SU-DHL-6 (cell line): ENCODE measurements around the gene RPA3.

Experiments used
- H2AFZ ChIP-seq: fragments of 200-600 bp; sonication (generic); 2 replicates; pipeline ENCODE4 v1.6.1; 2014; ENCODE audit warnings: low read depth, mild to moderate bottlenecking, moderate library complexity, mixed read lengths, antibody characterized with exemption, low read length; ENCODE audit not compliant: severe bottlenecking
- H3F3A ChIP-seq: fragments of 200-600 bp; shearing (Covaris generic); 2 replicates; pipeline ENCODE4 v1.6.0; 2016; ENCODE audit warnings: antibody characterized with exemption, mild to moderate bottlenecking; ENCODE audit not compliant: insufficient read depth
- H3K27ac ChIP-seq: fragments of 200-600 bp; sonication (generic); 2 replicates; pipeline ENCODE4 v1.5.1; 2016; ENCODE audit warnings: low read depth, mild to moderate bottlenecking, low read length, moderate library complexity, mixed read lengths
- H3K27me3 ChIP-seq: fragments of 200-600 bp; sonication (generic), shearing (Covaris generic); 2 replicates; pipeline ENCODE4 v1.6.0; 2014; ENCODE audit warnings: mild to moderate bottlenecking, low read length
- H3K36me3 ChIP-seq: fragments of 200-600 bp; sonication (generic); 2 replicates; pipeline ENCODE4 v1.6.1; 2014; ENCODE audit warnings: mild to moderate bottlenecking, low read length, mixed read lengths
- H3K4me2 ChIP-seq: fragments of 300-600, 200-600 bp; shearing (Covaris generic), sonication (generic); 2 replicates; pipeline ENCODE4 v1.6.0; 2014; ENCODE audit warnings: low read length, low read depth, mild to moderate bottlenecking; ENCODE audit not compliant: poor library complexity, severe bottlenecking
- H3K4me3 ChIP-seq: fragments of 200-600 bp; sonication (generic); 2 replicates; pipeline ENCODE4 v1.5.1; 2014; ENCODE audit warnings: antibody characterized with exemption, low read length, mild to moderate bottlenecking, mixed read lengths; ENCODE audit not compliant: insufficient read depth, poor library complexity, severe bottlenecking
- H3K79me2 ChIP-seq: fragments of 200-600 bp; sonication (generic); 2 replicates; pipeline ENCODE4 v1.6.1; 2014; ENCODE audit warnings: mild to moderate bottlenecking, low read length, moderate library complexity; ENCODE audit not compliant: insufficient read depth
- H3K9ac ChIP-seq: fragments of 200-600 bp; sonication (generic); 2 replicates; pipeline ENCODE4 v1.7.0; 2014; ENCODE audit warnings: mild to moderate bottlenecking, low read length
- H3K9me2 ChIP-seq: fragments of 200-600 bp; sonication (generic); replicated peaks from 2 replicates; pipeline ENCODE4 v1.6.1; 2014; ENCODE audit warnings: low read length; ENCODE audit not compliant: insufficient read depth
- H3K9me3 ChIP-seq: fragments of 200-600 bp; sonication (generic); 2 replicates; pipeline ENCODE4 v1.6.1; 2014; ENCODE audit warnings: low read length, mixed read lengths; ENCODE audit not compliant: insufficient read depth
- H4K20me1 ChIP-seq: fragments of 200-600 bp; sonication (generic); 2 replicates; pipeline ENCODE4 v1.6.1; 2014; ENCODE audit warnings: low read depth, mild to moderate bottlenecking, antibody characterized with exemption, low read length, moderate library complexity, mixed read lengths
- EZH2phosphoT487 ChIP-seq: fragments of 200-600 bp; sonication (generic), shearing (Covaris generic); conservative IDR thresholded peaks from 2 replicates; pipeline ENCODE4 v1.6.1; 2018; ENCODE audit warnings: mild to moderate bottlenecking, antibody characterized with exemption, low read length, moderate library complexity, mixed read lengths
- TF ChIP-seq, protein P1 (sequence below): fragments of 200-600 bp; sonication (generic); IDR thresholded peaks from one replicate; pipeline ENCODE4 v1.5.1; 2017; ENCODE audit warnings: antibody characterized with exemption, mild to moderate bottlenecking, low read length, moderate library complexity; ENCODE audit not compliant: insufficient read depth, poor library complexity, severe bottlenecking

The RPA3 gene

DNA sequence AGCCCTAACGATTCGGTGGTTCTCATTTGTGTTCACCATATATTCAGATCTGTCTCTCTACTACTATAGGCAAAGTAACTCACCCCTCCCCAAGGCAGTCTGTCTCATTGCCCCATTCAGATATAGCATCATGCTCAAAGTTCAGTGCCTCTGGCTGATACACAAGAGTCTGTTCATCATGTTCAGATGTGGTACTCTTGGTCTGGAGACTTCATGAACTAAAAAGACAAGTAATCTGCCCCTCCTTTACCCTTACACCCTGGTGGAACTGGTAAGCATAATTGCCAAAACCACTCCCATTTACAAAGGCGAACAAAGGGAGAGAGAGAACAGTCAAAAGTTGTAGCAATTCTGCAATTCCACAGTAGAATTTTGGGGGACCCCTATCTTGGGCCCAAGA is 47.9 kb downstream of the RPA3 start:
- Histone ChIP-seq H3K9me2 (no peaks in the 10 kb centered on the region), H3K36me3 (no peaks in the 10 kb centered on the region), H3K27ac (no peak overlapping the region), H3K9ac (no peak overlapping the region), H3K27me3 (no peaks in the 10 kb centered on the region), H3K9me3 (no peaks in the 10 kb centered on the region), H3K4me2 (no peak overlapping the region), H3F3A (no peaks in the 10 kb centered on the region), H4K20me1 (no peaks in the 10 kb centered on the region), H3K79me2 (peaks cover 13% of the 10 kb centered on the region; the same call in 1 of the 2 replicates), H2AFZ (no peak overlapping the region), H3K4me3 (no peak overlapping the region)
- TF ChIP-seq, protein P1, sequence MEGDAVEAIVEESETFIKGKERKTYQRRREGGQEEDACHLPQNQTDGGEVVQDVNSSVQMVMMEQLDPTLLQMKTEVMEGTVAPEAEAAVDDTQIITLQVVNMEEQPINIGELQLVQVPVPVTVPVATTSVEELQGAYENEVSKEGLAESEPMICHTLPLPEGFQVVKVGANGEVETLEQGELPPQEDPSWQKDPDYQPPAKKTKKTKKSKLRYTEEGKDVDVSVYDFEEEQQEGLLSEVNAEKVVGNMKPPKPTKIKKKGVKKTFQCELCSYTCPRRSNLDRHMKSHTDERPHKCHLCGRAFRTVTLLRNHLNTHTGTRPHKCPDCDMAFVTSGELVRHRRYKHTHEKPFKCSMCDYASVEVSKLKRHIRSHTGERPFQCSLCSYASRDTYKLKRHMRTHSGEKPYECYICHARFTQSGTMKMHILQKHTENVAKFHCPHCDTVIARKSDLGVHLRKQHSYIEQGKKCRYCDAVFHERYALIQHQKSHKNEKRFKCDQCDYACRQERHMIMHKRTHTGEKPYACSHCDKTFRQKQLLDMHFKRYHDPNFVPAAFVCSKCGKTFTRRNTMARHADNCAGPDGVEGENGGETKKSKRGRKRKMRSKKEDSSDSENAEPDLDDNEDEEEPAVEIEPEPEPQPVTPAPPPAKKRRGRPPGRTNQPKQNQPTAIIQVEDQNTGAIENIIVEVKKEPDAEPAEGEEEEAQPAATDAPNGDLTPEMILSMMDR = no peak
- TF ChIP-seq EZH2phosphoT487 = no peak

DNA sequence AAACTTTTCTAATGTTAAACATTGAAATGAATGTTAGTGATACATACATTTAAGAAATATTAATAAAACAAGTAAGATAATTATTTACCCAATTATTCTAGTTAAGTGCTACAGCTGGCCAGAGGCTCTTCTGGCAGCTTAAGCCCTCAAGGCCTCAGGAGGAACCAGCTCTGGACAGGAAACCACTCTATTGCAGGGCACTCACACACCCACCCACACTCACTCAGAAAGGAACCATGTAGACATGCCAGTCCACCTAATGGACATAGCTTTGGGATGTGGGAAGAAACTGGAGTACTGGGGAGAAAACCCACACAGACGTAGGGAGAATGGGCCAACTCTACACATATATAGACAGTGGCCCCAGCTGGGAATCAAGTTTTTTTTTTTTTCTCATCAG is 49.7 kb downstream of the RPA3 start:
- Histone ChIP-seq H3K27me3 (no peaks in the 10 kb centered on the region), H2AFZ (no peak overlapping the region), H3K9me3 (no peaks in the 10 kb centered on the region), H3K4me3 (no peak overlapping the region), H3K9me2 (no peaks in the 10 kb centered on the region), H3K9ac (no peak overlapping the region), H4K20me1 (no peaks in the 10 kb centered on the region), H3F3A (no peaks in the 10 kb centered on the region), H3K27ac (no peak overlapping the region), H3K4me2 (no peak overlapping the region), H3K79me2 (peaks cover 15% of the 10 kb centered on the region; the same call in 1 of the 2 replicates), H3K36me3 (no peaks in the 10 kb centered on the region)
- TF ChIP-seq, protein P1 = no peak
- no peak for TF ChIP-seq EZH2phosphoT487

DNA sequence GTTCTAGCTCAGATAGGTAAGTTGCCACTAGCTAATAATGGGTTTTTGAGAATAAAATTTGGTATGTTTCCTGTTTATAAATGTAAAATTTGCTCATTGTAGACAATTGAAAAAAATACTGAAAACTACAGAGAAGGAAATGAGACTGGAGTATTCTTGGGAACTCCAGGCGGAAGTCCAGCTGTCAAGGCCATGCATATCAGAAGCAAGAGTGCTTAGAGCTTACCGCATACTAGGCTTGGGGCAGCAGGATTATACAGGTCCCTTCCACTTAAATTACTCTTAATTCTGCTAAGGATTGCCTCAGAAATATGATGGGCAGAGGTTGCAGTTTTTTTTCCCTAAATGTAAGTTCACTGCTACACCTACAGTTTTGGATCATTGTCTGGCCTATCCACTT is 51.2 kb downstream of the RPA3 start:
- Histone ChIP-seq H4K20me1 (no peaks in the 10 kb centered on the region), H3K36me3 (no peaks in the 10 kb centered on the region), H3K4me3 (no peak overlapping the region), H3K9me2 (no peaks in the 10 kb centered on the region), H3K27ac (no peak overlapping the region), H3K9ac (no peak overlapping the region), H2AFZ (no peak overlapping the region), H3K4me2 (no peak overlapping the region), H3K79me2 (peaks cover 15% of the 10 kb centered on the region; the same call in 1 of the 2 replicates), H3K27me3 (no peaks in the 10 kb centered on the region), H3F3A (no peaks in the 10 kb centered on the region), H3K9me3 (no peaks in the 10 kb centered on the region)
- TF ChIP-seq EZH2phosphoT487 = no peak
- TF ChIP-seq, protein P1 = no peak

DNA sequence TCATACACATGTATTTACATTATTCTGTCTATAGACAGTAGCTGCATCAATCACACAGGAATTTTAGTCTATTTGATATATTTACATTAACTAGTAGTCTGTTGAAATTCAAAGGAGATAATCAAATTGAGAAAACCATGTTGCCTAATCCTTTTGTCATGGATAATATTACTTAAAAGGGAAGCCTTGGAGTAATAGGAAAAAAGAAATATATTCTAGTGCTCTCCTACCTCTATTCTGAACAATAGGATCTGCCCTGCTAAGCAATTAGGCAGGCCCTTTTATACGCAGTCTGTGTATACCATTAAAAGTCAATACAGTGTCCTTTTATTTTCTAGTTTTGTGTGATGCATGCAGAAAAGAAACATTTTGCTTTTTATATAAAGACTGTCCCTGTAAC is 53.4 kb downstream of the RPA3 start:
- Histone ChIP-seq H3K79me2 (peaks cover 25% of the 10 kb centered on the region; the same call in 1 of the 2 replicates), H3K27me3 (no peaks in the 10 kb centered on the region), H3K9me3 (no peaks in the 10 kb centered on the region), H2AFZ (no peak overlapping the region), H4K20me1 (no peaks in the 10 kb centered on the region), H3K4me2 (no peak overlapping the region), H3K36me3 (no peaks in the 10 kb centered on the region), H3K27ac (no peak overlapping the region), H3K4me3 (no peak overlapping the region), H3K9ac (no peak overlapping the region), H3F3A (no peaks in the 10 kb centered on the region), H3K9me2 (no peaks in the 10 kb centered on the region)
- TF ChIP-seq EZH2phosphoT487 = no peak
- TF ChIP-seq, protein P1 = no peak
